ENCODE data around the gene GORASP1.
"Not testable (repeated sequence)": the region's sequence is repeated elsewhere in the genome, so short reads cannot be mapped to it uniquely, and the experiment has no call there.

GORASP1 gene

GRCh38 chr3:39075910-39076309 is 31.5 kb downstream of the GORASP1 start:
- no peak for DNase-seq (ENCODE audit: extremely low read depth in 1 of 2, low read depth in 1 of 2)

GRCh38 chr3:39068556-39068955 is 38.9 kb downstream of the GORASP1 start:
- DNase-seq (ENCODE audit: extremely low read depth in 1 of 2, low read depth in 1 of 2), result no peak

- no peak for DNase-seq (ENCODE audit: extremely low read depth in 1 of 2, low read depth in 1 of 2)
Observed at GRCh38 chr3:39067286-39067685, 40.1 kb downstream of the GORASP1 start.

- DNase-seq (ENCODE audit: extremely low read depth in 1 of 2, low read depth in 1 of 2), result no peak
Observed at GRCh38 chr3:39065197-39065596, 42.2 kb downstream of the GORASP1 start.

- DNase-seq (ENCODE audit: extremely low read depth in 1 of 2, low read depth in 1 of 2), result no peak
Observed at GRCh38 chr3:39064646-39065045, 42.8 kb downstream of the GORASP1 start.

- no peak for DNase-seq (ENCODE audit: extremely low read depth in 1 of 2, low read depth in 1 of 2)
Observed at GRCh38 chr3:39063143-39063542, 44.3 kb downstream of the GORASP1 start.

- no peak for DNase-seq (ENCODE audit: extremely low read depth in 1 of 2, low read depth in 1 of 2)
Observed at GRCh38 chr3:39062180-39062579, 45.2 kb downstream of the GORASP1 start.

- DNase-seq (ENCODE audit: extremely low read depth in 1 of 2, low read depth in 1 of 2), result not testable (repeated sequence)
Observed at GRCh38 chr3:39061228-39061627, 46.2 kb downstream of the GORASP1 start.

GRCh38 chr3:39056151-39056550 is 51.3 kb downstream of the GORASP1 start:
- DNase-seq (ENCODE audit: extremely low read depth in 1 of 2, low read depth in 1 of 2), result no peak

- no peak for DNase-seq (ENCODE audit: extremely low read depth in 1 of 2, low read depth in 1 of 2)
Observed at GRCh38 chr3:39053696-39054095, 53.7 kb downstream of the GORASP1 start.

- DNase-seq (ENCODE audit: extremely low read depth in 1 of 2, low read depth in 1 of 2), result no peak
Observed at GRCh38 chr3:39052583-39052982, 54.8 kb downstream of the GORASP1 start.

GRCh38 chr3:39051649-39052561 is 55.5 kb downstream of the GORASP1 start, which contains the start of the genes SCN11A and WDR48:
Gene SCN11A (minus strand): TSS chr3:39051944. CDS start chr3:38950362, 101,582 bp downstream.
Gene WDR48 (plus strand): TSS chr3:39052016. CDS start chr3:39052026, 10 bp downstream.
- DNase-seq (ENCODE audit: extremely low read depth in 1 of 2, low read depth in 1 of 2), result peak; percentile 81 to 94

- no peak for DNase-seq (ENCODE audit: extremely low read depth in 1 of 2, low read depth in 1 of 2)
Observed at GRCh38 chr3:39050029-39050428, 57.4 kb downstream of the GORASP1 start.

All from stimulated activated CD8-positive, alpha-beta memory T cell treated with anti-CD3 and anti-CD28 coated beads, Interleukin-7, amount 100 ng/mL, for 48 hours (primary cell).